HT-29 (cell line): Measurements from ENCODE around the gene DDR1. TPM values are rescaled to one million over a fixed set of nuclear protein-coding genes. Genes with fewer than 3 reads are reported as not detected.
A peak's percentile ranks its signal among the peaks of the same experiment; 100 is the strongest.
"Not testable (repeated sequence)": the region's sequence is repeated elsewhere in the genome, so short reads cannot be mapped to it uniquely, and the experiment has no call there.

ENCODE experiments used
- DNase-seq: peaks from one replicate; pipeline ENCODE4 v3.0.0-alpha.2; 2015; ENCODE audit warnings: low spot score
- total RNA-seq: library from RNA; depleted of rRNA; stranded (reverse); fragments of >200 nt; shearing (Covaris generic); gene quantifications from 2 replicates; pipeline ENCODE4 v1.2.3, GENCODE V29; 2014; rRNA removed

Gene DDR1
- total RNA-seq: 131 and 158 TPM in 2 replicates

DNA sequence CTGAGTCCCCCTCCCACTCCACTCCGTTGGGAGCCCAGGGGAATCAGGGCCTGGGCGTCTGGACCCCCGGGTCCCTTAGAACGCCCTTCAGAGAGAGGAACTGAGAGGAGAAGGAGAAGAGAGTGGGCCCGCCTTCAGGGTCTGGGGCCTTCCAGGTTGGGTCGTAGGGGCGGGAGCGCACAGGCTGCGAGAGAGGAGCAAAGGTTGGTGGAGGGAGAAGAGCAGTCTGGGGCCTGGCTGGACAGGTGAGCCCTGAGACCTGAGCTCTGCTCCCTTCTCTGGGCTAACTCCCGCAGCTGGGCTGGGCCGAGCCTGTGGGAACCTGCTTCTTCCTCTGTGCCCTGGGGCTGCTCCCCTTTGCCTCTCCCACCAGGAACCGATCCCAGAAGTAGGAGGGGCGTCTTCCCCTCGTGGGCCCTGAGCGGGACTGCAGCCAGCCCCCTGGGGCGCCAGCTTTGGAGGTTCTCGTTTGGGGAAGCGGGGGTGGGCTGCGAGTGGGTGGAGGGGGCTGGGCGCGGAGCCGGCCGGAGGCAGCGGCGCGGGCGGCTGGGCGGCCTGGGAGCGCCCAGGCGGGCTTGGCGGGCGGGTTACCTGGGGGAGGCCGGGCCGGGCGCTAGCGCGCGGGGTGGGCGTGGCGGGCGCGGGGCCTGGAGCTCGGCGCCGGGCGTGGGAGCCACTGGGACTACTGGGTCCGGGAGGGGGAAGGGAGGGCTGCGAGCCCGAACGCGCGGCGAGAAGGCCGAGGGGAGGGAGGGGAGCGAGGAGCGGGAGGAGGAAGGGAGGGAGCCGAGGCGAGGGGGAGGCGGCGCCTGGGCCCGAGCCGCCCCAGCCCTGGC is at the start of gene DDR1:
TSS of gene DDR1 (plus strand) at position 835 of the 836 bp plus-strand sequence. CDS start 4,211 bp downstream, outside the sequence.
- peak; percentile 72 for DNase-seq

GRCh38 chr6:30834646-30835045 is 49.7 kb upstream of the DDR1 start:
- no peak for DNase-seq

DNA sequence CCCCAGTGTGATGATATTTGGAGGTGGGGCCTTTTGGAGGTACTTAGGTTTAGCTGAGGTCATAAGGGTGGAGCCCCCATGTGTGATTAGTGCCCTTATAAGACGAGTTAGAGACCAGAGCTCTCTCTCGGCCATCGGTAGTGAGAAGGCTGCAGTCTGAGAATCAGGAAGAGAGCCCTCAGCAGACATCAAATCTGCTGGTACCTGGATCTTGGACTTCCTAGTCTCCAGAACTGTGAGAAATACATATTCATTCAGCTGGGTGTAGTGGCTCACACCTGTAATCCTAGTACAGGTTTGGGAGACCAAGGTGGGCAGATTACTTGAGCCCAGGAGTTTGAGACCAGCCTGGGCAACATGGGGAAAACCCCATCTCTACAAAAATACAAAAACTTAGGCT is 48.7 kb upstream of the DDR1 start:
- no peak for DNase-seq

GRCh38 chr6:30836431-30836866 is 47.9 kb upstream of the DDR1 start:
- no peak for DNase-seq

DNA sequence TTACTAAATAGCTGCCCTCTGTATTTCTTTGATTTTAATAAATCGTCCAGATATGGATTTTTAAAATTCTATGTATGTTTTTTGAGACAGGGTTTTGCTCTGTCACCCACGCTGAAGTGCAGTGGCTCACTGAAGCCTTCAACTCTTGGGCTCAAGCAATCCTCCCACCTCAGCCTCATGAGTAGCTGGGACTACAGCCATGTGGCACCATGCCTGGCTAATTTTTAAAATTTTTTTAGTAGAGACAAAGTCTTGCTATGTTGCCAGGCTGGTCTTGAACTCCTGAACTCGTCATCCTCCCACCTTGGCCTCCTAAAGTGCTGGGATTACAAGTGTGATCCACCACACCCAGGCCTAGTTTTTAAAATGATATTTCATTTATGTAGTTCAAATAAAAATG is 47.4 kb upstream of the DDR1 start:
- no peak for DNase-seq

DNA sequence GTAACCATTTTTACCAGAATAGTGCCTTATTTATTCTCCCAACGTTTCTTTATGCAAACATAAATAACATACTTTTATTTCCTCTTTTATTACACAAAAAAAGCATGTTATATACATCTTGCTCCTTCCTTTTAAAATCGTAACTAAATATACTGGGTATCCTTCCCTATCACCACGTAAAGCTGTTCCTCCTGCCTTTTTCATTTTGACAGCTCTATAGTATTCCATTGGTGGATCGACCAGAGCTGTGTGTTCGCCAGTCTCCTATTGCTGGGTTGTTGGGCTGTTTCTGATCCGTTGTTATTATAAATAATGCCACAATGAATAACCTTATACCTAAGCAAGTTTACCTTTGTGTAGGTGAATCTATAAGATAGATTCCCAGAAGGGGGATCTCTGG is 46.9 kb upstream of the DDR1 start:
- DNase-seq: no peak

GRCh38 chr6:30837870-30838269 is 46.4 kb upstream of the DDR1 start:
- no peak for DNase-seq

- peak; percentile 45 for DNase-seq
Observed at GRCh38 chr6:30839671-30840070, 44.6 kb upstream of the DDR1 start.

DNA sequence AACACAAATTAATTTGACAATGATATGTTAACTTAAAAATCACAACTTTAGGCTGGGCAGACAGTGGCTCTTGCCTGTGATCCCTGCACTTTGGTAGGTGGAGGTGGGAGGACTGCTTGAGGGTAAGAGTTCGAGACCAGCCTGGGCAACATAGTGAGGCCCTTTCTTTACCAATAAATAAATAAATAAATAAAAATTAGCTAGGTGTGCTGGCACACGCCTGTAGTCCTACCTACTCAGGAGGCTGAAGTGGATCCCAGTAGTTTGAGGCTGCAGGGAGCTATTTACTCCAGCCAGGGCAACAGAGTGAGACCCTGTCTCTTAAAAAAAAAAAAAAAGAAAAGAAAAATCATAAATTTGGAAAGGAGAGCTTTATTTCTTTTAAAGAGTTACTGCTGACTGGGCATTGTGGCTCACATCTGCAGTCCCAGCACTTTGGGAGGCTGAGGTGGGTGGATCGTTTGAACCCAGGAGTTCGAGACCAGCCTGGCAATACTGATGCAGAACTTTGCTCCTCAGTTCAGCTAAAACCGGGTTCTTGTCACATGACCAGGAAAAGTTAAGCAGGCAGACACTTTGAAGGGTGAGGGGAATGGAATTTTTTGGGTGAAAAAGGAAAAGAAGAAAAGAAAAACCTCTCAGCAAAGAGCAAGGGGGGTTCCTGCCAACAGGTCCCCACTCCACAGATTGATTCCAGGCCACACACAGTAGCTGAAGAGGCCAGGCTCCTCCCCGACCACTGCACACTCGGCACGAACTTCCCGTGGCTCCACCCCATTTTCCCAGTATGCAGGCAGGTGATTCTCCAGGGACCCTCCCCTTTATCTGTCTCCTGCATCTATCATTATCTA is 44.0 kb upstream of the DDR1 start:
- DNase-seq: no peak

DNA sequence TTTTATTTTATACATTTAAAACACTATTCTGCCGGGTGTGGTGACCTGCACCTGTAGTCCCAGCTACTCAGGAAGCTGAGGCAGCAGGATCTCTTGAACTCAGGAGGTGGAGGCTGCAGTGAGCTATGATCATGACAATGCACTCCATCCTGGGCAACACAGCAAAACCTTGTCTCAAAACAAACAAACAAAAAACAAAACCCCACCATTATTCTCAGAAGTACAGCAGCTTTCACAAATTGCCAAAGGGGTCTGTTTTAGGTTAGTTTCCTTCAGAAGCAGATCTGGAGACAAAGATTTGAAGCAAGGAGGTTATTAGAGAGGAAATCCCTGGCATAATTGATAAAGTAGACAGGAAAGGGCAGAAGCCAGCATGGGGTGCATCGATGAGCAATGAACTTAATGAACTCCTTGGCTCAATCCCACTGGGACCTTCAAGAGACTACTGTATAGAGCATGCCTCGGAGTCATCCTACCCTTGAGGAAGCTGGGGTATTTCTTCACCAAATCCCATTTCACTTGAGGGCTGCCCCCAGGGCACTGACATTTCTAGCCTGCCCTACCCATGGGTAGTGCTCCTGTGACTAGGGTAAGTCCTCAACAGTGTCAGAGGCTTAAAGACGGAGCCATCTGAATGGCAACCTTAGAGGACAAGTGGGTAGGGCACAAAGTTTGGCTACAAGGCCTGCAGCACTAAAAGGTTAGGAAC is 43.2 kb upstream of the DDR1 start:
- DNase-seq: no peak

DNA sequence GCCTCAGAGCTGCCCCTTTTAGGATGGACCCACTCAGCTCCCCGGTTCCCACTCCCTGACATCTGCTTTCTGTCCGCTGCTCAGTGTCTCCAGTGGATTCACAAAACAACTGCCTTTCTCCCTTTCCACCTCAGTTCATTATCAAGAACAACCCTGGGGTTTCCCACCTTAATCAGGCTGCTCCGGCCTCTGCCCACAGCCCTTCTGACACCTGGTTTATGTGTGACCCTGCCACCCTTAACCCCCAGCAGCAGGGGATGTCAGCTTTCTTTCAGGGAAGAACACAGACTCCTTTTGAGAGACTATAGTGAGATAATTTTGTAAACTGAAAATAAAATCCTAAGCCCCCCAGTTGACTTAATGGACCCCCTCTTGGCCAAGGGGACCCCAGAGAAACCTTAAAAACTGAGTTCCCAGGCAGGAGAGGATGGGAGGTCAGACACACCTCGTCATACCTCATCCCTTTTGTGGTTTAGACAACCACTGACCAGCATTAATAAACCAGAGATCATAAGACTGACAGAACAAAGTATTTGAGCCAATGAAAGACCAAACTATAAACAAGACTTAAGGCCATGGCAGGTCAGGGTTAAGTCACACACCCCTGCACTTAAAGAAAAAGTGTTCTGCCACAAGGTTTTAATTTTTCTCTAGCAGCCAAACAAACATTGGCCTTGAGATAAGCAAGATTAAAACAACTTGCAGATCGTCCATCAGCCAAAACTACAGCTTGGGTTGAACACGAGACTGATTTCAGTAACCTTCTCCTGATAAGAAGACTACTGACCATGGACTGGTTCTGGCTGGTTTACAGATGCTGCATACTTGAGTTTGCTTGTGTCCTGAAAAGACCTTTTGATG is 42.4 kb upstream of the DDR1 start:
- no peak for DNase-seq

DNA sequence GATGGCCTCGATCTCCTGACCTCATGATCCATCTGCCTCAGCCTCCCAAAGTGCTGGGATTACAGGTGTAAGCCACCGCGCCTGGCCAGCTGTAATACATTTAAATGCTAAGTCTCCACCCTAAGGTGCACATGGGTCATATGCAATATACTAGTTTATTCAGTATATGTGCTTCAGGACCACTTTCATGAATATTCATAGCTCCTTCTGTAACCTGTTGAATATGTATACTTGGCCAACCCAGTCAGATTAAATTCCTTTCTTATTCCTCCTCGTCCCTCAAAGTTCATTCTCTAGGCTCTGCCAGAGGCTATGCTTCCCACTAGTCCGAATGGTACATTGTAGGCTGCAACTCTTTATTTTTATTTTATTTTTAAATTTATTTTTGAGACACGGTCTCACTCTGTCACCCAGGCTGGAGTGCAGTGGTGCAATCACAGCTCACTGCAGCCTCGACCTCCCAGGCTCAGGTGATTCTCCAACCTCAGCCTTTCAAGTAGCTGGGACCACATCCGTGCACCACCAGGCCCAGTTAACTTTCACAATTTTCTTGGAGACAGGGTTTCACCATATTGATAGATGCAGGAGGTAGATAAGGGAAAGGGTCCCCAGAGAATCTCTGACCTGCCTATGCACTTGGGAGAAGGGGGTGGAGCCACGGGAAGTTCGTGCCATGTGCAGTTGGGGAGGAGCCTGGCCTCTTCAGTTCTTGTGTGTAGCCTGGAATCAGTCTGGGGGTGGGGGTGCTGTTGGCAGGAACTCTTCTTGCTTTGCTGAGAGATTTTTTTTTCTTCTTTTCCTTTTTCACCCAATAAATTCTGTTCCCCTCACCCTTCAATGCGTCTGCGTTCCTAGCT is 41.3 kb upstream of the DDR1 start:
- DNase-seq: no peak

- DNase-seq: no peak
Observed at GRCh38 chr6:30843611-30843998, 40.7 kb upstream of the DDR1 start.

- no peak for DNase-seq
Observed at GRCh38 chr6:30844118-30844535, 40.2 kb upstream of the DDR1 start.

DNA sequence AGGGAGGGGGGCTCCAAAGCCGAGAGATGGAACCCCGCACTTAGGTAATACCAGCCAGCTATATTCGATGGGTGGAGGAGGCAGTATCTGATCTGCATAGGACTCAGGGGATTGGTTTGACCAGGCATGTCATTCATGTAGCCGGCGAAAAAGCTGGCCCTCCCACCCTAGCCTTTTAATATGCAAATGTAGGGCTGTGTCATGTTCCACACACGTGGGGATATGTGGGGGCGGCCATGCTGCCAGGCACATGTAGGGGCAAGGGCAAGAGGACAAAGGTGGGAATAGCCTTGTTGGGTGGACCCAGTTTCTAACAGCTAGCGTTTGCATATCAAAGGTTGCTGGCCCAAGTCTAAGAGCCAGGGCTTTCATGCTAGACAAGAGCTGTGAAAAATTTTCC is 39.1 kb upstream of the DDR1 start:
- no peak for DNase-seq

DNA sequence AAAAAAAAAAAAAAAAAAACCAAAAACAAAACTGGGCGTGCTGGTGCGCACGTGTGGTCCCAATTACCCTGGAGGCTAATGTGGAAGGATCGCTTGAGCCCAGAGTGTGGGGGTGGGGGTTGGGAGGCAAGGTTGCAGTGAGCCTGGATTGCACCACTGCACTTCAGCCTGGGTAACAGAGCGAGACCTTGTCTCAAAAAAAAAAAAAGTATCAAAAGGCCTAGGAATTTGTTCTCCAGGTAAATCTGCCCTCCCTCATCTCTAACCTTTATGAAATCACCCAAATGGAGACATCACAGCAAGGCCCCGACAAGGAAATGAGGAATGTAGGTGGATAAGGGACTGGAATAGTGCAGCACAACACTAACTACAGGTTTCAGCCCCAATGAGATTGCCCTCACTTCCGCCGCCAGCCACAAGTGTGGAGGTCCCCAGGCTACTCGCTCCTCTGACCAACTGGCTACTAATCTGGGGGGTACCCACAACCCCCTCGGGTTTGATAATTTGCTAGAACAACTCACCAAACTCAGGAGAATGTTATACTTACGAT is 36.8 kb upstream of the DDR1 start:
- DNase-seq: no peak

DNA sequence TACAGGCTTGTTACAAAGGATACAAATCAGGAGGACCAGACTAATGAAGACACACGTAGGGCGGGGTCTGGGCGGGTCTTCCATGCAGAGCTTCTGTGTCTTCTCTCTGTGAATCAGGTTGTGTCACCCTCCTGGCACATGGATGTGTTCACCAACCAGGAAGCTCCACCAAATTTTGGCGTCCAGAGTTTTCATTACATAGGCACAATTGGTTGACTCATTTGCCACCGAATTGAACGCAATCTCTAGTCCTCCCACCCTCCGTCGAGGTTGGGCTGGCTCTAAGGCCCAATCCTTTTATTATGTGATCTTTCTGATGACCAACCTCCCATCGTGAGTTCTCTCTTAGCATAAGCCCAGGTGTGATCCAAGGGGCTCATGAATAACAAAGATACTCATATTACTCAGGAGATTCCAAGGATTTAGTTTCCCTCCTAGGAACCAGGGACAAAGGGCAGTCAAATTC is 36.3 kb upstream of the DDR1 start:
- DNase-seq: no peak

DNA sequence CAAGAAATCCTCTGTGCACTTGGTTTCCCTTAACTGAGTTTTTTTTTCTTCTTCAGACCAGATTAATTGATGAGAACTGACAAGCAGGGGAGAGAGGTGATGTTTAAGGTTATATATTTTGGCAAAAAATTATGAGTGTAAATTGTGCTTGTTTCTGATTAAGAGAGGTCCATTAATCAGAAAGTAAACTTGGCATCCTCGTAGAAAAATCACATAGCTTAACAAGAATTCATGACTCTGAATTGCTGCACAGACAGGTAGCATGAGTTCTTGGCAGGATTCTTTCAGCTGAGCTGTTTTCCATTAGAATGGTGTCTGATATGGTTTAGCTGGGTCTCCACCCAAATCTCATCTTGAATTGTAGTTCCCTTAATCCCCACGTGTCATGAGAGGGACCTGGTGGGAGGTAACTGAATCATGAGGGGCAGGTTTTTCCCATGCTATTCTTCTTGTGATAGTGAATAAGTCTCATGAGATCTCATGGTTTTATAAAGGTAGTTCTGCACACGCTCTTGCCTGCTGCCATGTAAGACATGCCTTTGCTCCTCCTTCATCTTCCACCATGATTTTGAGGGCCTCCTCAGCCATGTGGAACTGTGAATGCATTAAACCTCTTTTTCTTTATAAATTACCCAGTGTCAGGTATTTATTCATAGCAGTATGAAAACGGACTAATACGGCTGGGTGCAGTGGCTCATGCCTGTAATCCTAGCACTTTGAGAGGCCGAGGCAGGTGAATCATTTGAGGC is 34.2 kb upstream of the DDR1 start:
- no peak for DNase-seq

GRCh38 chr6:30852459-30852858 is 31.9 kb upstream of the DDR1 start:
- not testable (repeated sequence) for DNase-seq
